Stomach (tissue), 9 donors: ENCODE results near the gene CCDC38. TPM values are rescaled to one million over a fixed set of nuclear protein-coding genes. Genes with fewer than 3 reads are reported as not detected.
A peak's percentile ranks its signal among the peaks of the same experiment; 100 is the strongest.

ENCODE experiments used
- DNase-seq, 2 donors: peaks; one replicate each; pipeline versions ENCODE4 v3.0.0 to v3.0.0-alpha.2; 2013 to 2019
- H3K27ac ChIP-seq, 5 donors: fragments of 200-600 bp in 4 of 5; sonication (generic) in 4 of 5; one replicate each; pipeline ENCODE4 v1.5.1; 2013 to 2019; ENCODE audit warnings: mild to moderate bottlenecking in 1 of 5, moderate library complexity in 1 of 5
- H3K27me3 ChIP-seq, 3 donors: fragments of 200-600 bp; sonication (generic); one replicate each; pipeline ENCODE4 v1.5.1; 2017 to 2019; ENCODE audit warnings: mixed run types in 1 of 3
- H3K36me3 ChIP-seq, 4 donors: fragments of 200-600 bp; sonication (generic); 1 replicate in 3 of 4; 2 replicates in 1 of 4; pipeline ENCODE4 v1.5.1; 2016 to 2019
- H3K4me1 ChIP-seq, 4 donors: fragments of 200-600 bp; sonication (generic); one replicate each; pipeline ENCODE4 v1.5.1; 2016 to 2019
- H3K4me3 ChIP-seq, 4 donors: fragments of 200-600 bp; sonication (generic) in 3 of 4; one replicate each; pipeline ENCODE4 v1.5.1; 2016 to 2019; ENCODE audit warnings: mild to moderate bottlenecking in 1 of 4
- H3K9me3 ChIP-seq, 4 donors: fragments of 200-600 bp; sonication (generic); one replicate each; pipeline ENCODE4 v1.5.1; 2016 to 2019
- EP300 ChIP-seq: sonication (generic); formaldehyde crosslinking; IDR thresholded peaks from one replicate; pipeline ENCODE4 v1.6.1; 2017; ENCODE audit warnings: antibody characterized with exemption
- POLR2A ChIP-seq, 4 donors: fragments of 450-650 bp; IDR thresholded peaks; one replicate each; pipeline ENCODE4 v1.6.1; 2016; ENCODE audit warnings: antibody characterized with exemption in 4 of 4, control low read depth in 2 of 4, mild to moderate bottlenecking in 1 of 4, moderate library complexity in 1 of 4
- POLR2AphosphoS5 ChIP-seq, 3 donors: sonication (generic); formaldehyde crosslinking; IDR thresholded peaks; one replicate each; pipeline ENCODE4 v1.6.1; 2016; ENCODE audit warnings: antibody characterized with exemption in 3 of 3
- WGBS, 5 donors: extraction: QIAGEN DNeasy Blood & Tissue Kit in 3 of 5; methylation state at CpG; one replicate each; pipeline versions ENCODE4 v1.1.5 to v1.1.7; 2013 to 2018; 5-methylcytosine and 5-hydroxymethylcytosine counted together
- intact Hi-C: fragments of 100-400 bp; cut with DNase I; formaldehyde crosslinking; loops from one replicate; pipeline ENCODE4 v1.15.1; 2023; ENCODE audit warnings: low total_unique reads
- polyA plus RNA-seq, 3 donors: library from polyadenylated mRNA; stranded (reverse); fragments of 200-250 nt; gene quantifications; one replicate each; pipeline ENCODE4 v1.2.3, GENCODE V29; 2013
- total RNA-seq, 5 donors: library from RNA; depleted of rRNA; stranded (reverse); fragments of >200 nt; gene quantifications; one replicate each; pipeline versions ENCODE4 v1.1.0 to v1.2.3, GENCODE V29; 2014 to 2016
- TF ChIP-seq, protein P1 (sequence below), 7 experiments: fragments of 450-650 bp in 4 of 7; fragments of 200-600 bp in 3 of 7; sonication (generic) in 3 of 7; IDR thresholded peaks; one replicate each; pipeline ENCODE4 v1.5.1; 2016 to 2019; ENCODE audit warnings: antibody characterized with exemption in 7 of 7, control low read depth in 2 of 7, mild to moderate bottlenecking in 1 of 7
- donor health status: healthy with polysubstance abuse.
- donor health status: Bipolar disorder and iron deficiency.
- donor health status: healthy.

The CCDC38 gene
- total and polyA plus RNA-seq, 8 donors, result not detected

DNA sequence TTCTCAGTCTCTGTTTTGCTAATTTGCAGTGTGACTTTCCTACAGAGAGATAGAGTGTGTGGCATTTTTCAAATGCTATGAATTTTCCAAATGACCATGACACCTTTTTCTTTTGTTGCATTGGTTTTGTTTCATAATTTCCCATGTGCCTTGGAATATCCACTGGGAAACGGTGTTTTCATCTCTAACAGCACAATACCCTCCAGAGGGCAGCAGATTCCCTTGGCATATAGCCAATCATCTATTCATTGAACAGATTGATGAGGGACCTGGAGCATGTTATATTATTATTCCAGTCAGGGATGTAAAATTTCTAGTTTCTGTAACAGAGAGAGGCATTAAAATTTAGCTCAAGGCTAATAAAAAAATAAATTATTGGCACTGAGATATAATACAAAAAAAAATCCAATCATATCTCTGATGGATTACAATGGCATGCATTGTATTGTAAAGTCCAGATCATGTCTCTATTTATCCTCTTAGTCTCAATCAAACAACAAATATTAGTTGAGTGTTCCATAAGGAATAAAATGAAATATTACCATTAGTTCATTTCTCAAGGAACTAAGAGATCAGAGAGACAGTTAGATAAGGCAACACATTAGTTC lies 122.2 kb downstream of the CCDC38 start:
- TF ChIP-seq POLR2A (IDR thresholded peaks at IDR 0.05), result no peak
- no peak for TF ChIP-seq EP300
- TF ChIP-seq, protein P1, sequence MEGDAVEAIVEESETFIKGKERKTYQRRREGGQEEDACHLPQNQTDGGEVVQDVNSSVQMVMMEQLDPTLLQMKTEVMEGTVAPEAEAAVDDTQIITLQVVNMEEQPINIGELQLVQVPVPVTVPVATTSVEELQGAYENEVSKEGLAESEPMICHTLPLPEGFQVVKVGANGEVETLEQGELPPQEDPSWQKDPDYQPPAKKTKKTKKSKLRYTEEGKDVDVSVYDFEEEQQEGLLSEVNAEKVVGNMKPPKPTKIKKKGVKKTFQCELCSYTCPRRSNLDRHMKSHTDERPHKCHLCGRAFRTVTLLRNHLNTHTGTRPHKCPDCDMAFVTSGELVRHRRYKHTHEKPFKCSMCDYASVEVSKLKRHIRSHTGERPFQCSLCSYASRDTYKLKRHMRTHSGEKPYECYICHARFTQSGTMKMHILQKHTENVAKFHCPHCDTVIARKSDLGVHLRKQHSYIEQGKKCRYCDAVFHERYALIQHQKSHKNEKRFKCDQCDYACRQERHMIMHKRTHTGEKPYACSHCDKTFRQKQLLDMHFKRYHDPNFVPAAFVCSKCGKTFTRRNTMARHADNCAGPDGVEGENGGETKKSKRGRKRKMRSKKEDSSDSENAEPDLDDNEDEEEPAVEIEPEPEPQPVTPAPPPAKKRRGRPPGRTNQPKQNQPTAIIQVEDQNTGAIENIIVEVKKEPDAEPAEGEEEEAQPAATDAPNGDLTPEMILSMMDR (IDR thresholded peaks at IDR 0.05), result peak in 5 of 7 experiments; percentile 22 to 64 (median 49)
- peak in 1 of 3 donors; percentile 61 for TF ChIP-seq POLR2AphosphoS5 (IDR thresholded peaks at IDR 0.05)
- peak; percentile 63 to 76 for DNase-seq
- Histone ChIP-seq H3K9me3 (no peaks in the 10 kb centered on the region), H3K27ac (no peak overlapping the region), H3K27me3 (no peaks in the 10 kb centered on the region), H3K4me1 (no peaks in the 10 kb centered on the region), H3K36me3 (no peaks in the 10 kb centered on the region), H3K4me3 (no peak overlapping the region)
- intact Hi-C loops, result no loop called here
- 0 to 2% (median 0%) methylated on average over 1 of the region's 1 CpG for WGBS, 5 donors

Other genes starting within 250 kb of the CCDC38 start
- gene NTN4, start 151.8 kb downstream of the CCDC38 start, total RNA-seq, result 100 to 1,000 TPM in 1 of 5 donors, 10 to 100 TPM in 4; 11.0 to 110 (median 50.7) TPM
- 10 to 100 TPM; 10.5 to 23.5 (median 13.0) TPM for gene NTN4, start 151.8 kb downstream of the CCDC38 start, polyA plus RNA-seq
- 10 to 100 TPM in 3 of 5 donors, not detected in 2; 10.9 to 34.8 (median 22.4) TPM for gene SNRPF, start 83.7 kb downstream of the CCDC38 start, total RNA-seq
- gene SNRPF, start 83.7 kb downstream of the CCDC38 start, polyA plus RNA-seq, result 10 to 100 TPM; 27.5 to 55.4 (median 44.1) TPM
- not detected for gene AMDHD1, start 717 bp upstream of the CCDC38 start, total RNA-seq
- gene AMDHD1, start 717 bp upstream of the CCDC38 start, polyA plus RNA-seq, result under 1 TPM in 2 of 3 donors, not detected in 1; 0.23 to 0.37 TPM
- 10 to 100 TPM in 1 of 5 donors, 1 to 10 TPM in 1, under 1 TPM in 1, not detected in 2; 0.89 to 85.8 (median 2.8) TPM for gene HAL, start 53.7 kb upstream of the CCDC38 start, total RNA-seq
- under 1 TPM in 1 of 3 donors, not detected in 2; 0.23 TPM for gene HAL, start 53.7 kb upstream of the CCDC38 start, polyA plus RNA-seq
- 10 to 100 TPM; 22.6 to 91.5 (median 73.6) TPM for gene LTA4H, start 93.0 kb upstream of the CCDC38 start, total RNA-seq
- gene LTA4H, start 93.0 kb upstream of the CCDC38 start, polyA plus RNA-seq, result 10 to 100 TPM; 38.2 to 62.6 (median 51.6) TPM